HL-60 (cell line): ENCODE data around the gene LRCH2.

Experiments used
- DNase-seq, 2 experiments: peaks; one replicate each; pipeline ENCODE4 v3.0.0-alpha.2; 2010 to 2020; ENCODE audit warnings: low read depth in 1 of 2, low spot score in 1 of 2
- H3K27ac ChIP-seq: fragments of 250-450 bp; sonication (Bioruptor Pico); replicated peaks from 2 replicates; pipeline ENCODE4 v1.5.1; 2020; ENCODE audit warnings: mild to moderate bottlenecking, moderate library complexity
- H3K27me3 ChIP-seq: fragments of 250-450 bp; sonication (Bioruptor Pico); 2 replicates; pipeline ENCODE4 v1.5.1; 2021; ENCODE audit warnings: mild to moderate bottlenecking, moderate library complexity; ENCODE audit not compliant: insufficient read depth, poor library complexity, severe bottlenecking
- H3K4me3 ChIP-seq: replicated peaks from 2 replicates; pipeline ENCODE4 v1.5.1; 2011; ENCODE audit warnings: mild to moderate bottlenecking, control low read depth, low read length; ENCODE audit not compliant: insufficient read depth
- GABPA ChIP-seq: IDR thresholded peaks from 2 replicates; pipeline ENCODE4 v1.6.1; 2012; ENCODE audit warnings: low read depth
- POLR2AphosphoS5 ChIP-seq: IDR thresholded peaks from 2 replicates; pipeline ENCODE4 v1.6.1; 2012; ENCODE audit warnings: low read depth
- SPI1 ChIP-seq: IDR thresholded peaks from 2 replicates; pipeline ENCODE4 v1.6.1; 2012; ENCODE audit warnings: low read depth, mild to moderate bottlenecking, borderline replicate concordance
- TF ChIP-seq, protein P1 (sequence below): IDR thresholded peaks from 2 replicates; pipeline ENCODE4 v1.6.1; 2012; ENCODE audit warnings: low read depth; ENCODE audit not compliant: insufficient replicate concordance
- TF ChIP-seq, protein P2 (sequence below): IDR thresholded peaks from one replicate; pipeline ENCODE4 v1.5.1; 2011; ENCODE audit warnings: low read length, control low read depth, inconsistent platforms; ENCODE audit not compliant: insufficient read depth

LRCH2 gene

DNA sequence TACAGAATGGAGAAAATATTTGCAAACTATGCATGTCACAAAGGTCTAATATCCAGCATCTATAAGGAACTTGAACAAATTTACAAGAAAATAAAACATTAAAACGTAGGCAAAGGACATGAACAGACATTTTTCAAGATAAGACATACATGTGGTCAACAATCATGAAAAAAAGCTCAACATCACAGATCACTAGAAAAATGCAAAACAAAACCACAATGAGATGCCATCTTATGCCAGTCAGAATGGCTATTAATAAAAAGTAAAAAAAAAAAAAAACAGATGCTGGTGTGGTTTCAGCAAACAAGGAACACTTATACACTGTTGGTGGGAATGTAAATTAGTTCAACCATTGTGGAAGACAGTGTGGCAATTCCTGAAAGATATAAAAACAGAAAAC lies 140.7 kb downstream of the LRCH2 start:
- Histone ChIP-seq H3K4me3 (no peak overlapping the region), H3K27me3 (no peaks in the 10 kb centered on the region), H3K27ac (no peak overlapping the region)
- TF ChIP-seq, protein P1, sequence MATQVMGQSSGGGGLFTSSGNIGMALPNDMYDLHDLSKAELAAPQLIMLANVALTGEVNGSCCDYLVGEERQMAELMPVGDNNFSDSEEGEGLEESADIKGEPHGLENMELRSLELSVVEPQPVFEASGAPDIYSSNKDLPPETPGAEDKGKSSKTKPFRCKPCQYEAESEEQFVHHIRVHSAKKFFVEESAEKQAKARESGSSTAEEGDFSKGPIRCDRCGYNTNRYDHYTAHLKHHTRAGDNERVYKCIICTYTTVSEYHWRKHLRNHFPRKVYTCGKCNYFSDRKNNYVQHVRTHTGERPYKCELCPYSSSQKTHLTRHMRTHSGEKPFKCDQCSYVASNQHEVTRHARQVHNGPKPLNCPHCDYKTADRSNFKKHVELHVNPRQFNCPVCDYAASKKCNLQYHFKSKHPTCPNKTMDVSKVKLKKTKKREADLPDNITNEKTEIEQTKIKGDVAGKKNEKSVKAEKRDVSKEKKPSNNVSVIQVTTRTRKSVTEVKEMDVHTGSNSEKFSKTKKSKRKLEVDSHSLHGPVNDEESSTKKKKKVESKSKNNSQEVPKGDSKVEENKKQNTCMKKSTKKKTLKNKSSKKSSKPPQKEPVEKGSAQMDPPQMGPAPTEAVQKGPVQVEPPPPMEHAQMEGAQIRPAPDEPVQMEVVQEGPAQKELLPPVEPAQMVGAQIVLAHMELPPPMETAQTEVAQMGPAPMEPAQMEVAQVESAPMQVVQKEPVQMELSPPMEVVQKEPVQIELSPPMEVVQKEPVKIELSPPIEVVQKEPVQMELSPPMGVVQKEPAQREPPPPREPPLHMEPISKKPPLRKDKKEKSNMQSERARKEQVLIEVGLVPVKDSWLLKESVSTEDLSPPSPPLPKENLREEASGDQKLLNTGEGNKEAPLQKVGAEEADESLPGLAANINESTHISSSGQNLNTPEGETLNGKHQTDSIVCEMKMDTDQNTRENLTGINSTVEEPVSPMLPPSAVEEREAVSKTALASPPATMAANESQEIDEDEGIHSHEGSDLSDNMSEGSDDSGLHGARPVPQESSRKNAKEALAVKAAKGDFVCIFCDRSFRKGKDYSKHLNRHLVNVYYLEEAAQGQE, result no peak
- TF ChIP-seq POLR2AphosphoS5 (no peak), SPI1 (no peak), GABPA (no peak)
- TF ChIP-seq, protein P2, sequence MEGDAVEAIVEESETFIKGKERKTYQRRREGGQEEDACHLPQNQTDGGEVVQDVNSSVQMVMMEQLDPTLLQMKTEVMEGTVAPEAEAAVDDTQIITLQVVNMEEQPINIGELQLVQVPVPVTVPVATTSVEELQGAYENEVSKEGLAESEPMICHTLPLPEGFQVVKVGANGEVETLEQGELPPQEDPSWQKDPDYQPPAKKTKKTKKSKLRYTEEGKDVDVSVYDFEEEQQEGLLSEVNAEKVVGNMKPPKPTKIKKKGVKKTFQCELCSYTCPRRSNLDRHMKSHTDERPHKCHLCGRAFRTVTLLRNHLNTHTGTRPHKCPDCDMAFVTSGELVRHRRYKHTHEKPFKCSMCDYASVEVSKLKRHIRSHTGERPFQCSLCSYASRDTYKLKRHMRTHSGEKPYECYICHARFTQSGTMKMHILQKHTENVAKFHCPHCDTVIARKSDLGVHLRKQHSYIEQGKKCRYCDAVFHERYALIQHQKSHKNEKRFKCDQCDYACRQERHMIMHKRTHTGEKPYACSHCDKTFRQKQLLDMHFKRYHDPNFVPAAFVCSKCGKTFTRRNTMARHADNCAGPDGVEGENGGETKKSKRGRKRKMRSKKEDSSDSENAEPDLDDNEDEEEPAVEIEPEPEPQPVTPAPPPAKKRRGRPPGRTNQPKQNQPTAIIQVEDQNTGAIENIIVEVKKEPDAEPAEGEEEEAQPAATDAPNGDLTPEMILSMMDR, result no peak
- no peak for DNase-seq

DNA sequence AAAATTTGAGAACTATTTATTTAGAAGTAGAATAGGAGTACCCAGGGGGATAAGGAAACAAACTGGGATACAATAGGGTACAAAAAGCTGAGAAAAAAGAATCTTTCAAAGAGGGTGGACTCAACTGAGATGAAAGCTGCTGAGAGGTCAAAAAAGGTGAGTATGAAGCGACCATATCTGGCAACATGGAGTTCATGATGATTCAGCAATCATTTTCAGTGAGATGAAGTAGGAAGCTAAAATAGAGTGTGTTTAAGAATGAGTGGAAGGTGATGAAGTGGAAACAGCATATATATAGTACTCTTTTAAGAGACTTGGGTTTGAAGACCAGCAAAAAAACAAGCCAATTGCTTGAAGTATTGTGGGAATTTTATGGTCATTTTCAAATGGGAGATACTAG lies 144.5 kb downstream of the LRCH2 start:
- no peak overlapping the region for H3K27ac ChIP-seq
- DNase-seq, result no peak
- TF ChIP-seq, protein P1, result no peak
- TF ChIP-seq, protein P2, result no peak
- no peak for TF ChIP-seq GABPA
- TF ChIP-seq SPI1, result no peak
- no peak for TF ChIP-seq POLR2AphosphoS5
- no peaks in the 10 kb centered on the region for H3K27me3 ChIP-seq
- H3K4me3 ChIP-seq, result no peak overlapping the region

DNA sequence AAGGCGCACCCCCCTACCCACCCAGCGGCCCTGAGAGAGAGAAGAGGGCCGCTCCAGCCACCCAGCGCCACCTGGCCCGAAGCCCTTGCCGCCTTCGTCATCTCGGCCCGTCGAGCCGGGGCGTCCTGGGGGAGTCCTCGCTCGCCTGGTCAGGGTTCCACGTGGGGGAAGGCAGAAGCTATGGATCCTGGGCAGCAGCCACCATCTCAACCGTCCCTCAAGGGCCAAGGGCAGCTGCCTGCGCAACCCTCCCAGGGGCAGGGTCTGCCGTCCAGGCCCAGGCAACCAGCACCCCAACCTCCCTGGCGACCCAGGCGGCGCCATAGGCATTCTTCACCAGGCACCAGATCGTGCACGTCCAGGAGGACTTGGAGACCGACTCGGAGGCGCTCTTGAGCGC lies 165.0 kb downstream of the LRCH2 start:
- H3K27me3 ChIP-seq, result no peaks in the 10 kb centered on the region

More for the DNA sequence above, 165.0 kb downstream of the LRCH2 start:
- H3K4me3 ChIP-seq, result no peak overlapping the region
- no peak for DNase-seq
- TF ChIP-seq SPI1 (no peak), POLR2AphosphoS5 (no peak), GABPA (no peak)
- TF ChIP-seq, protein P2, result no peak
- TF ChIP-seq, protein P1, result no peak
- no peak overlapping the region for H3K27ac ChIP-seq
